Stimulated activated naive CD4-positive, alpha-beta T cell (primary cell): ENCODE measurements around the gene ITGA11.

Experiments used
- DNase-seq, 6 experiments: peaks; one replicate each; lab custom pipeline; 2025; lab: John Stamatoyannopoulos, UW

Gene ITGA11

GRCh38 chr15:68375191-68375631 is 56.8 kb downstream of the ITGA11 start:
- DNase-seq, result no peak

DNA sequence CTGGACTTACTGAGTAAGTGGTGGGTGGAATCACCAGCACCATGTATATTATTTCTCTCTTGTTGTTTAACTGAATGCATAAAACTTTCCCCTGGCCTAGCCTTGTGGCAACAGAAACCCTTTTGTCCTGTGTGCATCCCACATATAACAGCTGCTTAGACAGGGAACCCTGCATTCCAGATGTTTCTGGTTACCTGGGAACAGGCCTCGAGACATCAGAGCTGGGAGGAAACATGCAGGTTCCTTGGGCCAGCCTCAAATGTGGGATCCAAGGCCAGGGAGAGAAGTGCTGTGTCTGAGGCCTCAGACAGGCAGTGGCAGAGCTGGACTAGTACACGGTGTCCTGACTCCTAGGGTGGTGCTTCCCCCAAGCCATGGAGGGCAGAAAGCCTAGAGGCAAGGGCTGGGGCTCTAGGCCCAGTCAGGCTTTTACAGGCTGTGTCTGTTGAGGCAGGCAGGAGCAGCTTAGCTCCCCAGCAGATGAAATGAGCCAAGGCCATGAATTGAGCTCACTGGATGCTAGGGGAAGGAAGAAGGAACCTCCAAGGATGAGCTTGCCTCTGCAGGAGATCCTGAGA is 57.7 kb downstream of the ITGA11 start:
- DNase-seq, result no peak

DNA sequence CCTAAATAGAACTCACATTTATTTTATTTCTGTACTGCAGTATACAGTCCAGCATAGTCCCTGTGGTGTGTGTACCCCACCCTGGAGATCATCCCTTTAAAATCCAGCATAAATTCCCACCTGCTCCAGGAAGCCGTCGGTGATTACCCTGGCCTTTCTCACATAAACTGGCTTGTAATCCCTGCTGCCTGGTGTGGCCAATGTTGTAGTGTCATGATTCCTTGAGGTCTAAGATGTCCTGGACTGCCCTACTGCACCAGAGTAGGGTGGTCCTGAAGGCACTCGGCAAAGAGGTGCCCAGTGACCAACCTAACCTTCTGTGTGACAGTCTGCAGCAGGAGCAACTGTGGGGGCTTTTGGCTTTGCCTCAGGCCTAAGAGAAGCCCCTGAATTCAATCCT is 58.9 kb downstream of the ITGA11 start:
- DNase-seq, result no peak

- no peak for DNase-seq
Measured at GRCh38 chr15:68372291-68372811, 59.6 kb downstream of the ITGA11 start.

DNA sequence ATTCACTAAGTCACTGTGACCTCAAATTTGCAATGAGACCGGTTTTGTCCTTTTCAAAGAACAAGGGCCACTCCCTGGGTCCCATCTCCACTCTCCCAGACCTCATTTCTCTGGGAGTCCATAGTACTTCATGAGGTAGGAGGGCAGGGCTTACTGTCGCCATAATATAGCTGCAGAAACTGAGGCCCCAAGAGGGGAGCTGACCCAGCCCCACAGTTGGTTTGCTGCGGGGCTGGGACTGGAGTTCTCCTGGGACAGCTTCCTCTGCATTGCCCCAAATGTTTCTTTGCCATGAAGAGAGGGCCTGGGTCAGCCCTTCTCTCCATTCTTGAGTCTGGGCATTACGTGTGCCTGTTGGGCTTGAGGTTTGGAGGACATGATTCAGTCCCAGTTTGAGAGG is 60.1 kb downstream of the ITGA11 start:
- DNase-seq, result no peak

- DNase-seq, result no peak
Measured at GRCh38 chr15:68371160-68371559, 60.8 kb downstream of the ITGA11 start.

- DNase-seq, result no peak
Measured at GRCh38 chr15:68370768-68371151, 61.2 kb downstream of the ITGA11 start.

DNA sequence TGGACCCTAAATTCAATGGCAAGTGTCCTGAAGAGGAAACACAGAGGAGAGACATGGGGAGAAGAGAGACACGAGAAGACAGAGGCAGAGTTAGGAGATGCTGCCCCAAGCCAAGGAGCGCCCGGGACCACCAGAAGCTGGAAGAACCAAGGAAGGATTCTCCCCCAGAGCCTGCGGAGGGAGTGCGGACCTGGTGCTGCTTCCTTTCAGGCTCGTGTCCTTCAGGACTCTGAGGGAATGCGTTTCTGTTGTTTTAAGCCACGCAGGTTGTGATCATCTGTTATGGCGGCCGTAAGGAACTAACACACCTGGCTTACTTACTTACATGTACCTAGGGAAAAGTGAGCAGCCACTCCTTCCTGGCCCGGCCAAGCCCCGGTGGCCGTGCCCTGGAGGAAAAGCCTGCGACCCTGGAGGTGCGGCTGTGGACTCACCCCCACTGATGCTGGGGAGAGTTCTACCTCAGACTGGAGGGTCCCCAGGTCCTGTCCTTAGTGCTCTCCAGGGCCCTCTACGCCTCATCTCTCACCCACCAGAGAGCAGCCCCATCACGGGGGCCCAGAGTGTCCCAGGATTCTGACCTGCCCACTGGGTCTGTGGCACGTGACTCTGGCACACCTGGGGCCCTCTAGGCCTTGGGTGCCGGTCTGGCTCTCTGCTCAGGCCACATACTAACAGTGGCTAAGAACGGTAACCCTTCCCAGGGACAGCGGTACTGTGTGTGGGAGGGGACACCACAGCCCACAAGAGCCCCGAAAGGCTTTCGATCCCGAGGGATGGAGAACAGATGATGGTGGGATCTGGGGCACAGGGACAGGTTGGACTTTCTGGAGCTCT is 61.8 kb downstream of the ITGA11 start:
- no peak for DNase-seq

DNA sequence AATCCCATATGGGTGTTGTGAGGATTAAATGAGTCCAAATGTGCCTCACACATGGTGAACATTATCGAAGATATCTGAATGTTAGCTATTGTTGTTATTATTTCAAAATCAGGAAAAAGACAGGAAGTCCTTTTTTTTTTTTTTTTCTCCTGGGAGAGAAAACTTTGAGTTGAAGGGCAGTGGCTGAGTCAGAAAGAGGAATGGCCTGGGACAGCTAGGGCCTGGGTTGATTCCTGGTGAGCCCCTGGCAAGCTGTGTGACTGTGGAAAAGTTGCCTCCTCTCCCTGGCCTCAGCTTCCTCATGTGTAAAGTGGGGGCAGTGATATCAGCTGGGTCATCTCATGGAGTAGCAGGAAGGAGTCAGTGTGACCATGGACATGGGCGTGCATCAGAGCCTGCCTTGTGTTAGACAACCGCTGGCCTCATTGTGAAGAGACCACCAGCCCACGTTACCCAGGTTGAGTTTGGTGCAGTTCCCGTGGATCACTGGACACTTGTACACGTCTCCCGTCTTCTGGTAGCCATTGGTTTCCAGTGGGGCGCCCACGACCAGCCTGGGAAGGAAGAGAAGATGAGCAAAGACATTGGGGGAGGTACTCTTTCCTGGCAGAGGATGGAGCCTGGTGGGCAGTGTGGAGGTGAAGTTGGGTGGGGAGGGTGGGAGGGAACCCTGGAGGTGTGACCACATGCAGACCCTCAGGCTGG is 63.1 kb downstream of the ITGA11 start:
- DNase-seq, result no peak

DNA sequence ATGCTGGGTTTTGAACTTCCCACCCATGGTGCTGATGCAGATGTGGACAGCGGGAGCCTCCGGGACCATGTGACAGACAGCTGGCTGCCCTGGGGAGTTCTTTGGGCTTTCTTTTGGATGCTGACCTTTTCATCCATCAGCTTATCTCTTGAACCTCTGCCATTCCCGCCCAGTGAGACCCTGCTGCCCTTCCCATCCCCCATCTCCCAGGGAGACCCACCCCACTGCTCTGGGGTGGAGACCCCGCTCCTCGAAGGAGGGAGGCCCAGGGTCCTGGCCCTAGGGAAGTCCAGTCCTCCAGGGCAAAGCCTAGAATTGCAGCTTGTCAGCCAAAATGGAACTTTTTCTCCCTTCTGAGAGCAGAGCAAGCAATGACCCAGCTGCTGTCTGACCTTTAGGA is 64.0 kb downstream of the ITGA11 start:
- DNase-seq, result no peak

DNA sequence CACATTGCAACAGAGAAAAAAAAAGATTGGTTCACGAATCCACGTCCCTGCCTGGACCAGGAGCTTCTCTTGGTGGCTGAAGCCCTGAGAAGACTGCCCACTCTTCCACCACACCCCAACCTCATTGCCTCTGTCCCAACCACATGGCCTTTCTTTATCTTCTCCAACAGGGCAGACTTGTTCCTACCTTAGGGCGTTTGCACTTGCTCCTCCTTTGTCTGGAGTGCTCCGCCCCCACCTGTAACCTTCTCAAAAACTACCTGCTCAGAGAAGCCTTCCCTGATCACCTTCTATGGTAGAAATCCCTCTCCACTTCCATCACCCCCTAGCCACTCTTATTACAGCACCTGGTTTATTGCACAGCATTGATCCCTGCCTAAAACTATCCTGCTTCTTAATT is 64.7 kb downstream of the ITGA11 start:
- no peak for DNase-seq

DNA sequence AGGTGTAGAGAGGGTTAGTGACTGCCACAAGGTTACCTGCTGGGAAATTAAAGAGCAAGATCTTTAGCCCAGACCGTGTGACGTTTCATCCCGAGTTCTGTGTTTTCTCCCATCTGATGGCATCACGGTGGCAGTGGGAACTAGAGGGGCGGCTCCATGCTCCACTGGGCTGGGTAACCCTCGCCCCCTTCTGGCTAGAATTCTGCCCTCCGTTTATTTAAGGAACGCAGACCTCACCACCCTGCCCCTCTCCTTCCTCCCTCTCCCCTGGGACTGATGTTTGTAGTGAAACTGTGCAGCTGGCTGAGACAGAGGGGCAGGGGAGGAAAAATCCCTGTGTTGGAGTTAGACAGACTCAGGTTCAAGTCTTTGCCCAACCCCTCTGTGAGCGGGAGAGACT is 65.6 kb downstream of the ITGA11 start:
- no peak for DNase-seq

- DNase-seq, result no peak
Measured at GRCh38 chr15:68365770-68366169, 66.2 kb downstream of the ITGA11 start.

DNA sequence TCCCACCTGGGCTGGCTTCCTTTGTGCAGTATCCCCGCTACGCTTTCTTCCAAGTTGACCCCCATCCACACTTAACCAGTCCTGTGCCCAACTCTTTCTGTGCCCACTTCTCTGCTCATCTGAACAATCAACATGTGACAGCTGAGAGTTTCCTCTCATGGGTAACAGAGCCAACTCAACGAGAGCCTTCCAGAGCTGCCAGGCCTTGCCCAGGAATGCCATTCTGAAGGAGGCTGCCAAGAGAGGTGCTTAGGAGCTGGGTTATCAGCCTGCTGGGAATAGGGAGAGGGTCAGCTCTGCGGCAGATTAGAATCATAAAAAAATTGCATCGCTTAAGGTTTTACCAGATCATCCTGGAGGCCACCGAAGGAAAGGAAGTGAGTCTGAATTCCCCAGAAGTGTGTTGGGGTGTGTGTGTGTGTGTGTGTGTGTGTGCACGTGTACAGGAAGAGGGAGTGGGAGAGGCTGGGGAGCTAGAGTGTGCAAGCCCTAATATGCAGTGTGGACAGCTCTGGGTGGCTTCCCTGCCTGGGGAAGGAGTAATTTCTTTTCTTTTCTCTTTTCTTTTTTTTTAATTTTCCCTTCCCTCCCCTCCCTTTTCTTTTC is 66.7 kb downstream of the ITGA11 start:
- DNase-seq, result no peak

GRCh38 chr15:68364660-68365035 is 67.3 kb downstream of the ITGA11 start:
- DNase-seq, result no peak

GRCh38 chr15:68364028-68364659 is 67.8 kb downstream of the ITGA11 start:
- no peak for DNase-seq

DNA sequence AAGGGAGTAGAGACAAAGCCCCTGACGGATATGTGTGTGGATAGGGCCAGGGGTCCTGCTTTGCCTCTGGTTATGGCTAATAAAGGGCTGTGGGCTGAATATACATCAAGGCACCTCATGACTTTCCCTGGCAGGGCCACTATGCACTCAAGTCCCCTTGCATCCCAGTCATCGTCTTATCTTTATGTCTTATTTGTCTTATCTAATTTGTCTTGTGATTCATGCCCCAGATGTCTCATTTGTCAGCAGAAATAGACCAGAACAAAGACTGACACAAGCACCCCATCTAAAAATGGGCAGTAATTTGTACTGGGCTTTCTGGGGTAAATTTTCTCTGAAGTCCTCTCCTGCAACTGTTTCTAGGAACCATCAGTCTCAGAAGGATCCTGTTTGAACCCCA is 68.6 kb downstream of the ITGA11 start:
- DNase-seq, result no peak

GRCh38 chr15:68362537-68363126 is 69.3 kb downstream of the ITGA11 start:
- no peak for DNase-seq

GRCh38 chr15:68360721-68361120 is 71.2 kb downstream of the ITGA11 start:
- no peak for DNase-seq

DNA sequence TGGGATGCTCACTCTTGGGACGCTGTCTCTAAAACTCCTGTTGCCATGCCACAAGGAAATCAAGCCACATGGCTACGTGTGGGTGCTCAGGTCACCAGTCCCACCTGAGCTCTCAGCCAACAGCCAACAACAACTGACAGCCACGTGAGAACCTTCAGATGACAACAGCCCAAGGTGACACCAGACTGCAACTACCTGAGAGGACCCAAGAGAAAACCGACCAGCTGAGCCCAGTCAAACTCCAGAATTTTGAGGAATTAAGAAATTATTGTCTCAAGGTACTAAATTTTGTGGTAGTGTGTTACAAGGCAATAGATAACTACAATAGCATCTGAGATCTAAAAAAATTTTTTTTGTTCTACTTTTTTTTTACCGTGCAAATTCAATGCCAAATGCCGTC is 75.2 kb downstream of the ITGA11 start:
- DNase-seq, result no peak

- no peak for DNase-seq
Measured at GRCh38 chr15:68354923-68355322, 77.0 kb downstream of the ITGA11 start.

DNA sequence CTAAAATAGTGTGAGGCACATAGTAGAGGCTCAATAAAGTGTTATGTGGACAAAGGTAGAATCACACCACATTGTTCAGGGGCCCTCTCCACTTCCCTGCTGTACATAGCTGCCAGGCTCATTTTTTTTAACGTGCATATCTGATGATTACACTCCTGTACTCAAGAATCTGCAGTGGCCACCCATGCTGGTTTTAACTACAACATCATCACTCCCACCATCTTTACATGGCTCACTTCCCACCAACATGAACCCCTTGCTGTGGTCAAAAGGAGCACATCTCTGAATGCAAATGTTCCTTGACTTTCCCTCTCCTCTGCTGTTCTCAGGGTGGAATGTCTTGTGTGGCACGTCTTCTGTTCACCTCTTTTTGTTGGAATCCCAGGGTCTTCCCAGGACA is 77.7 kb downstream of the ITGA11 start:
- no peak for DNase-seq
